HL-60 (cell line): ENCODE data around the gene ARMC7.

Experiments used
- GABPA ChIP-seq: IDR thresholded peaks from 2 replicates; pipeline ENCODE4 v1.6.1; 2012; ENCODE audit warnings: low read depth
- POLR2AphosphoS5 ChIP-seq: IDR thresholded peaks from 2 replicates; pipeline ENCODE4 v1.6.1; 2012; ENCODE audit warnings: low read depth
- SPI1 ChIP-seq: IDR thresholded peaks from 2 replicates; pipeline ENCODE4 v1.6.1; 2012; ENCODE audit warnings: low read depth, mild to moderate bottlenecking, borderline replicate concordance
- TF ChIP-seq, protein P1 (sequence below): IDR thresholded peaks from one replicate; pipeline ENCODE4 v1.5.1; 2011; ENCODE audit warnings: low read length, control low read depth, inconsistent platforms; ENCODE audit not compliant: insufficient read depth
- TF ChIP-seq, protein P2 (sequence below): IDR thresholded peaks from 2 replicates; pipeline ENCODE4 v1.6.1; 2012; ENCODE audit warnings: low read depth; ENCODE audit not compliant: insufficient replicate concordance

DNA sequence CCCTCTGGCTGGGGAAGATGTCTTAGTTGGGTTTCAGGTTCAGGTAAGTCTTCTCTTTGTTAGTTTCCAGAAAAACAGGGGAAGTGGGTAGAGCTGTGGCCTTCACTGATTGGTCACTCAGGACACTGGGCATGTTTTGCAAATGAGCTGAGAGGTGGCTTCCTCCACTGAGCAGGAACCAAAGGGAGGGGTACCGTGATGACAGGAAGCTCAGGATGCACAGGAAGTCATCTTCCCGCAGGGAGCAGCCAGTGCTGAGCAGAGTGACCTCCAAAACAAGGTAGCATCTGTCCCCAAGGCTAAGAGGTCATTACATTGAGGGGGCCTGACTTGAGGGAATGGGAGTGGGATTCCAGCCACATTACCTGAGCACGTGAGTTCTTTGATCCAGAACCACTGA, 16.2 kb downstream of the ARMC7 start:
- TF ChIP-seq, protein P1, sequence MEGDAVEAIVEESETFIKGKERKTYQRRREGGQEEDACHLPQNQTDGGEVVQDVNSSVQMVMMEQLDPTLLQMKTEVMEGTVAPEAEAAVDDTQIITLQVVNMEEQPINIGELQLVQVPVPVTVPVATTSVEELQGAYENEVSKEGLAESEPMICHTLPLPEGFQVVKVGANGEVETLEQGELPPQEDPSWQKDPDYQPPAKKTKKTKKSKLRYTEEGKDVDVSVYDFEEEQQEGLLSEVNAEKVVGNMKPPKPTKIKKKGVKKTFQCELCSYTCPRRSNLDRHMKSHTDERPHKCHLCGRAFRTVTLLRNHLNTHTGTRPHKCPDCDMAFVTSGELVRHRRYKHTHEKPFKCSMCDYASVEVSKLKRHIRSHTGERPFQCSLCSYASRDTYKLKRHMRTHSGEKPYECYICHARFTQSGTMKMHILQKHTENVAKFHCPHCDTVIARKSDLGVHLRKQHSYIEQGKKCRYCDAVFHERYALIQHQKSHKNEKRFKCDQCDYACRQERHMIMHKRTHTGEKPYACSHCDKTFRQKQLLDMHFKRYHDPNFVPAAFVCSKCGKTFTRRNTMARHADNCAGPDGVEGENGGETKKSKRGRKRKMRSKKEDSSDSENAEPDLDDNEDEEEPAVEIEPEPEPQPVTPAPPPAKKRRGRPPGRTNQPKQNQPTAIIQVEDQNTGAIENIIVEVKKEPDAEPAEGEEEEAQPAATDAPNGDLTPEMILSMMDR: no peak
- TF ChIP-seq, protein P2, sequence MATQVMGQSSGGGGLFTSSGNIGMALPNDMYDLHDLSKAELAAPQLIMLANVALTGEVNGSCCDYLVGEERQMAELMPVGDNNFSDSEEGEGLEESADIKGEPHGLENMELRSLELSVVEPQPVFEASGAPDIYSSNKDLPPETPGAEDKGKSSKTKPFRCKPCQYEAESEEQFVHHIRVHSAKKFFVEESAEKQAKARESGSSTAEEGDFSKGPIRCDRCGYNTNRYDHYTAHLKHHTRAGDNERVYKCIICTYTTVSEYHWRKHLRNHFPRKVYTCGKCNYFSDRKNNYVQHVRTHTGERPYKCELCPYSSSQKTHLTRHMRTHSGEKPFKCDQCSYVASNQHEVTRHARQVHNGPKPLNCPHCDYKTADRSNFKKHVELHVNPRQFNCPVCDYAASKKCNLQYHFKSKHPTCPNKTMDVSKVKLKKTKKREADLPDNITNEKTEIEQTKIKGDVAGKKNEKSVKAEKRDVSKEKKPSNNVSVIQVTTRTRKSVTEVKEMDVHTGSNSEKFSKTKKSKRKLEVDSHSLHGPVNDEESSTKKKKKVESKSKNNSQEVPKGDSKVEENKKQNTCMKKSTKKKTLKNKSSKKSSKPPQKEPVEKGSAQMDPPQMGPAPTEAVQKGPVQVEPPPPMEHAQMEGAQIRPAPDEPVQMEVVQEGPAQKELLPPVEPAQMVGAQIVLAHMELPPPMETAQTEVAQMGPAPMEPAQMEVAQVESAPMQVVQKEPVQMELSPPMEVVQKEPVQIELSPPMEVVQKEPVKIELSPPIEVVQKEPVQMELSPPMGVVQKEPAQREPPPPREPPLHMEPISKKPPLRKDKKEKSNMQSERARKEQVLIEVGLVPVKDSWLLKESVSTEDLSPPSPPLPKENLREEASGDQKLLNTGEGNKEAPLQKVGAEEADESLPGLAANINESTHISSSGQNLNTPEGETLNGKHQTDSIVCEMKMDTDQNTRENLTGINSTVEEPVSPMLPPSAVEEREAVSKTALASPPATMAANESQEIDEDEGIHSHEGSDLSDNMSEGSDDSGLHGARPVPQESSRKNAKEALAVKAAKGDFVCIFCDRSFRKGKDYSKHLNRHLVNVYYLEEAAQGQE: no peak
- TF ChIP-seq GABPA: no peak
- TF ChIP-seq POLR2AphosphoS5: no peak
- no peak for TF ChIP-seq SPI1
